GM12872 (cell line): Measurements from ENCODE around the gene PARD3.

Experiments used
- TF ChIP-seq, protein P1 (sequence below): IDR thresholded peaks from 3 replicates; pipeline ENCODE4 v1.5.1; 2011; ENCODE audit warnings: low read depth, mild to moderate bottlenecking, low read length, moderate library complexity; ENCODE audit not compliant: insufficient read depth

The PARD3 gene

DNA sequence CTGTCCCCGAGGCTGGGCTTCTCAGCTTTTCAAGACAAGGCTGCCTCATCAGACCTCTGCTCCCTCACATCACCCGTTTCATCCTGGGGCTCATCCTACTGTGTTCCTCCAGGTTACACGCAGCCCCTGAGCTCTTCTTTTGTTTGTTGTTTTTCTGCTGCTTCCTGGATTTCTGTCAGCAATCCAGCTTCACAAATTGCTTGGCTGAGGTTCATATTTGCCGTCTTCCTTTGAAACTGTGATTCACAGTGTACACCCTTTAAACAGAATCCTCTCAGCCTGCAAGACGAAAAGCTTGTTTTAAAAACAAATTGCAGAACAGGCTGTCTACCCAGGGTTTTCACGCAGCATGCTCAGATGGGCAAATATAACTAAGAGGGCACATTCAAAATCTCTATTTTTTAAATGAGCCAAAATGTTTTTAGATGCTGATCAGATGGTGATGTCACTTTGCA, 39.1 kb upstream of the PARD3 start:
- TF ChIP-seq, protein P1, sequence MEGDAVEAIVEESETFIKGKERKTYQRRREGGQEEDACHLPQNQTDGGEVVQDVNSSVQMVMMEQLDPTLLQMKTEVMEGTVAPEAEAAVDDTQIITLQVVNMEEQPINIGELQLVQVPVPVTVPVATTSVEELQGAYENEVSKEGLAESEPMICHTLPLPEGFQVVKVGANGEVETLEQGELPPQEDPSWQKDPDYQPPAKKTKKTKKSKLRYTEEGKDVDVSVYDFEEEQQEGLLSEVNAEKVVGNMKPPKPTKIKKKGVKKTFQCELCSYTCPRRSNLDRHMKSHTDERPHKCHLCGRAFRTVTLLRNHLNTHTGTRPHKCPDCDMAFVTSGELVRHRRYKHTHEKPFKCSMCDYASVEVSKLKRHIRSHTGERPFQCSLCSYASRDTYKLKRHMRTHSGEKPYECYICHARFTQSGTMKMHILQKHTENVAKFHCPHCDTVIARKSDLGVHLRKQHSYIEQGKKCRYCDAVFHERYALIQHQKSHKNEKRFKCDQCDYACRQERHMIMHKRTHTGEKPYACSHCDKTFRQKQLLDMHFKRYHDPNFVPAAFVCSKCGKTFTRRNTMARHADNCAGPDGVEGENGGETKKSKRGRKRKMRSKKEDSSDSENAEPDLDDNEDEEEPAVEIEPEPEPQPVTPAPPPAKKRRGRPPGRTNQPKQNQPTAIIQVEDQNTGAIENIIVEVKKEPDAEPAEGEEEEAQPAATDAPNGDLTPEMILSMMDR, result no peak

DNA sequence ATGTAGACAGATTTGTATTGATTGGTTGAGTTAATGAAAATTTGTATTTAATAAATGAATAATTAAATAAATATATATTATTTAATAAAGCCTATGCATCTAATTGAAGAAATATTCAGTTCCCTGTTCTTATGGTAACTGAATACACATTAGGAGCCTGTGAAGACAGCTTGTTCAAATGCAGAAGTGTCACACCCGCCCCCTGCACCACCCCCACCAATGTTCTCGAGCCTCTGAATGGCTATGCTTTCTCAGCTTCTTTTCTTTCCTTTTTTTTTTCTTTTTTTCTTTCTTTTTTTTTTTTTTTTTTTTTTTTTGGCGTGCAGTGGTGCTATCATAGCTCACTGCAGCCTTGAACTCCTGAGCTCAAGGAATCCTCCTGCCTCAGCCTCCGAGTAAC, 38.3 kb upstream of the PARD3 start:
- TF ChIP-seq, protein P1, result no peak

DNA sequence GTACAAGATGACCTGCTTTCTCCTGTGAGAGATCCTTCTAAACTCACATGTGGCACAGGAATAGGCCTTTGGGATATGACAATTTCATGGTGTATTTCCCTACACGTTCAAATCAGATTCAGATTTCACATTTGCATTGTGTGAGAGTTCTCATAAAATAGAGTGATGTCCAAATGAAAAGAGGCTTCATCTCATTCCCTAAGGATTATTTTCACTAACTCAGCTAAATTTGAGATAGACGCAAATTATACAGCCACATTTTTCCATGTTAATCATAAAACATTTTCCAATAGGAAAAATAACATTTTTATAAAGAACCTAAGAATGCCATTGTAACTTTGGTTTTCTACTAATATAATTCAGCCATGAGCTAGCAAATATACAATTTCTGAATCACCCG, 35.5 kb upstream of the PARD3 start:
- TF ChIP-seq, protein P1, result no peak

- TF ChIP-seq, protein P1, result no peak
Measured at GRCh38 chr10:34850036-34850435, 34.9 kb upstream of the PARD3 start.

DNA sequence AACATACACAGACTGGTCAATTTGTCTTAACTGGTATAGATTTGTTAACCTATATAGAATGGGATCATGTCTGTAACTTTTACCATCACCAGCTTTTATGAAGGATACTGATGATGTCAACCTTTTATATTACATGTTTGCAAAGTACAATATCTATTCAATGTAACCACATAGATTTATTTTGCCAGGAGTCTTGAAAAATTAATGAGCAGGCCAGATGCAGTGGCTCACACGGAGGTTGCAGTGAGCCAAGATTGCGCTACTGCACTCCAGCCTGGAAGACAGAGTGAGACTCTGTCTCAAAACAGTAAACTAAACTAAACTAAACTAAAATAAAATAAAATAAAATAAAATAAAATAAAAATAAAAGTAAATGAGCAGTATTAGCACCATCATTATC, 30.0 kb upstream of the PARD3 start:
- TF ChIP-seq, protein P1, result no peak

DNA sequence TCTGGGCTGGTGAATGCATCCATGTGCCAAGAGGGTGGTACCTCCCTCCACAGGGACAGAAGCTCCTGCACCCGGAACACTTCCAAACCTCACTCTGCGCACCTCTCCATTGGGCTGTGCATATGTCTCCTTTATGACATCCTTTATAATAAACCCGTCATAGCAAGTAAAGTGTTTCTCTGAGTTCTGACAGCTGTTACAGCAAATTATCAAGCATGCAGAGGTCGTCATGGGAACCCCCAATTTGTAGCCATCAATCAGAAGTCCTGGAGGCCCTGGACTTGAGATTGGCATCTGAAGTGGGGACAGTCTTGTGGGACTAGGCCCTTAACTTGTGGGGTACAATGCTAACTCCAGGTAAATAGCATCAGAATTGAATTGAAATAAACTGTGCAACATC, 29.4 kb upstream of the PARD3 start:
- TF ChIP-seq, protein P1, result no peak

- TF ChIP-seq, protein P1, result no peak
Measured at GRCh38 chr10:34838366-34838900, 23.3 kb upstream of the PARD3 start.

GRCh38 chr10:34835908-34836508, 20.9 kb upstream of the PARD3 start:
- TF ChIP-seq, protein P1, result 0 out of 3 replicates have a peak, but pooled peaks have one; percentile 15
